Esophagus muscularis mucosa (tissue), 4 donors: ENCODE results near the gene MPZL1.

Experiments
- CTCF ChIP-seq, 3 experiments: fragments of 200-600 bp in 2 of 3; fragments of 450-650 bp in 1 of 3; sonication (generic) in 2 of 3; IDR thresholded peaks; one replicate each; pipeline ENCODE4 v1.5.1; 2017 to 2019; ENCODE audit warnings: antibody characterized with exemption in 3 of 3, mild to moderate bottlenecking in 2 of 3, moderate library complexity in 1 of 3
- EP300 ChIP-seq: sonication (generic); formaldehyde crosslinking; IDR thresholded peaks from one replicate; pipeline ENCODE4 v1.6.1; 2017; ENCODE audit warnings: antibody characterized with exemption
- POLR2A ChIP-seq: fragments of 450-650 bp; IDR thresholded peaks from one replicate; pipeline ENCODE4 v1.6.1; 2017; ENCODE audit warnings: antibody characterized with exemption, moderate library complexity, mild to moderate bottlenecking, low read depth
- POLR2AphosphoS5 ChIP-seq, 2 donors: sonication (generic); formaldehyde crosslinking; IDR thresholded peaks; one replicate each; pipeline ENCODE4 v1.6.1; 2017; ENCODE audit warnings: antibody characterized with exemption in 2 of 2

GRCh38 chr1:167776151-167776550, 54.4 kb downstream of the MPZL1 start:
- TF ChIP-seq EP300 (no peak), CTCF (IDR thresholded peaks at IDR 0.05) (no peak), POLR2A (no peak), POLR2AphosphoS5 (IDR thresholded peaks at IDR 0.05) (no peak)
